Kasumi-1 (cell line): ENCODE data around the gene SMARCD3.

Experiments used
- DNase-seq, 2 experiments: peaks; one replicate each; lab custom pipeline; 2025; lab: John Stamatoyannopoulos, UW

The SMARCD3 gene

DNA sequence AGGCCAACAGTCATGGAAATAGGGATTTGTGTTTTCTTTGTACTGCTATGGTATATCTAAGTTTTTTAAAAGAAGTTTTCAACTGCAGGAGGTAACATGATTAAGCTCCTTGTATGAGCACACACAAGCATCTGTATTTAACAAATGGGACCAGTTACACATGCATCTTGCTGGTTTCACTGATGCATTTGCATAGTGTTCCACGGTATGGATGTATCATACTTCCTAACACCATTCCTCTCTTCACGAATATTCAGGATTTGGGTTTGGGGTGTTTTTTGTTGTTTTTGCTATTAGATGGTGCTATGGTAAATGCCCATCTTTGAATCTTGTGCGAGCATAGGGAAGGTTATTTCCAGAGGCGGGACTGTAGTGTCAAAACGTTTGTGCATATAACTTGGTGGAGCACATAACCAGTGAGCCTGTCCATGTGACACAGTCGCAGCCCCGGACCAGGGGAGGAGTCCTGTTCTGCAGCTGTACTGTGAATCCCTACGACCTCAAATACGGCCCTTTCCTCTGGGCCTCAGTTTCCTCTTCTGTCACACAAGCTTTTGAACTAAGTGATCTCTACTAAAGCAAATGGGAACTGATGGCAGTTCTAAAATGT is 40.1 kb downstream of the SMARCD3 start:
- DNase-seq = no peak

DNA sequence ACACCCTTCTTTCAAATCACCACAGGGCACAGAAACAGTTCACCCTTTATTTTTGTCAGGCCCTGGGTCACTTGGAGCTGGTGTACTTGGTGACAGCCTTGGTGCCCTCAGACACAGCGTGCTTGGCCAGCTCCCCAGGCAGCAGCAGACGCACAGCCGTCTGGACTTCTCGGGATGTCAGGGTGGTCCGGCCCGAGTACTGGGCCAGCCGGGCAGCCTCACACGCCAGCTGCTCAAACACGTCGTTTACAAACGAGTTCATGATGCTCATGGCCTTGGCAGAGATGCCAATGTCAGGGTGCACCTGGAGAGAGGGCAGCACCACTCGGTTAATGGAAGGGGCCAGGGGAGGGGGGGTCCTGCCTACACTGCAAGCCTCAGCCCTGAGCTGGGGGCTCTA is 40.7 kb downstream of the SMARCD3 start:
- DNase-seq = no peak

DNA sequence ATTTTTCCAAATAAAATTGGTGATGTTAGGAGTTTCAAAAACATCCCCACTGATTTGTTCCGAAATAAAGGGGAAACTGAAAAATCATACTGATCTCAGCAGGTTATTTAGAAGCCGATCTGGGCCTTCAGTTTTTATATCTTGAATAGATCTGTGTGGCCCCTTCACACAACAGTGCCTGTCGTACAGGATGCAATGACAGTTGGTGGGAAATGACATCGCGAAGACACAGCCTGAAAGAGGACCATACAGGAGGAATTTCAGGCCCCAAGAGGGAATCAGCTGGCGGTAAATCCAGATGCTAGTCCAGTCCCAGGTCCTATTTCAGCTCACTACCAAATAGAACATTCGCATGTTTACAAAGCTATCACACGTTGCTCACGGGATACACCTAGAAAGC is 41.2 kb downstream of the SMARCD3 start:
- DNase-seq = no peak

DNA sequence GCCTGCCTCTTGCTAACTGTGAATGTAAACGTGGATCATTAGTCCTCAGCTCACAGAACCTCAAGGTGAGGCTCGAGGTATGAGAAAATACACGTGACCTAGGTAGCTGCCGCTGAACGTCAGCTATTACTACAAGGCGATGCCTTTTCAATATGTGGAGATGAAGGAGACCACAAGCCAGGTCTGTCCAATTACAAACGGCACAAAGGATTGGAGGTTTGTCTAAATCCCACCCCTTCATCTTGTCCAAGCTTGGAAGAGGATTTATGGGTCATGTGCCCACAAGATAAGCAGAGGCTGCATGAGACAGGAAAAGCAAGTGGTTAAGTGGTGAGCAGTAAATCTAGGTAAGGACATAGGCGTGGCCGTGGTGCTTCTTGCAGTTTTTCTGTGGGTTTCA is 41.6 kb downstream of the SMARCD3 start:
- no peak for DNase-seq

DNA sequence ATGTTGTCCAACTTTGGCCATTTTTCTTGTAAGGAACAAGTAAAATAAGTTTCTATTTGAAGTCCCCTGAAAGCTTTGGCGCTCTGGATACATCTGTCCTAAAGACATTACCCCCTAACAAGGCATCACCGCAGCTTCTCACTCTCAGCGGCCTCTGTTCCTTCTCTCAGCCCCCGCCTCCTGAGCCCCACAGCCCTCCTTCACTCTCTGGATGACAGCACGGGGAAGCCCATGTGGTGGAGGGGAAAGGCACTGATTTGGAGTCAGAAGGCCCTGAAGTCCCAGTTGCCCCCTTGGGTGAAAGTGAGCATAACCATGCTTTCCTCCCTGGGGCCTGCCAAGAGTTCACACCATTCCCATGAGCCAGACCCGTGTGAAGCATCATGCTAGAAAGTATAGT is 42.8 kb downstream of the SMARCD3 start:
- no peak for DNase-seq

DNA sequence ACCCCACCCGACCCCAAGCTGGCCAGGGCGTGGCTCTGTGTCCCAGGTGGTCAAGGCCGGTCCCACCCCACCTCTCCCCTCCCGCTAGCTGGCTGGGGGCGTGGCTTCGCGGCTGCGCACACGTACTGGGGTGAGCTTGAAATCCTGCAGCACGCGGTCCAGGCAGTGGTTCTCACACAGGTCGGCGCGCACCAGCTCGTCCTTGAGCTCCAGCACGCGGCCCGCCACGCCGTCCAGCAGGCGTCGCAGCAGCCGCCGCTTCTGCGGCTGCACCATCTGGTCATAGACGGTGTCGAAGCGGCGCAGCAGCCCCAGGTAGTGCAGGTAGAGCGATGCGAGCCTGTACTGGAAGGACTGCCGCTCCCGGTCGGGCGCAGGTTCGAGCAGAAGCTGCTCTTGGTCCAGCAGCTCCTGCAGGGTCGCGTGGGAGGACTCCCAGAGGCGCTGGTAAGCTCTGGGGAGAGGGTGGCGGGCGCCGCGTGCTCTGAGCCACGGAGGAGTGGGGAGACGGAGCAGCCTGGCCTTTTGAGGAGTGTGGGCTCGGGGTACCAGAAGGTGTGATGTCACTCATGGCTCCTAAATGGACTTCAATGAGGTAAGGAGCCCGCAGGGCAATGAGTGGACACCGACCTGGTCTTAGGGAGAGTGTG is 44.0 kb downstream of the SMARCD3 start:
- DNase-seq = no peak

DNA sequence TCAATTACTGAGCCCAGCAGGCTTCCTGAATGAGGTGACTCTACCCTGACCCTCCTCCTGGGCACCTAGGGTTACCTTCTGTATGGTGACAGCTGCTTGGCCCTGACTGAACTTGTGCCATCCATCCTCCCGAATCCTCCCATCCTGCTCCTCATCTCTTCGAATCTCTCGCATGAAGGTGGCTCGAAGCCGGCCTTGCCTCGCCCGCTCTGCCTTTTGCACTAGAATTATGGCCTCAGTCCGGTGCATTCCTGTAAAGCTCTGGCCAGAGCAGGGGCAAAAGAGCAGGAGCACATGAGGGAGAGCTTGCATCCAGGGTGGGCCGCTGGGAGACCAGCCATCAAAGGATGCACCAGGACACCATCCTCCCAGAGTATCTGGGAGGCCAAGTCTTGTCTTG is 45.7 kb downstream of the SMARCD3 start:
- no peak for DNase-seq

DNA sequence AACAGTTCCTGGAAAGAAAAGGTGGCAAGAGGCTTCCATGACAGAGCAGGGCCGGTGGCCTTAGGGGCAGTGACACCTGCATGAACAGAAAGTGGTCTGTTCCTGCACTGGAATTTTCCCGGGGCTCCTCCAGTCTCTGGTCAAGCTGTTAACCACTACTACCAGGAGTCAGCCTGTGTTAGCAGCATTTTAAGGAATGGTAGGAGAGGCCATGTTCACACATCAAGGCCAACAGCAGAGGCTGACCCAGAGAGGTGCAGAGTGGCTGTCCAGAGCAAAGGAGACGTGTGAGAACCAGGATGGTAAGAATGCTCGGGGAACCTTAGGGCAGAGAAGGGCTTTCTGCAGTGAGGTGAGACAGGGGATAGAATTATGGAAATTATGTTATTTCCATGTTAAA is 46.7 kb downstream of the SMARCD3 start:
- DNase-seq = no peak

DNA sequence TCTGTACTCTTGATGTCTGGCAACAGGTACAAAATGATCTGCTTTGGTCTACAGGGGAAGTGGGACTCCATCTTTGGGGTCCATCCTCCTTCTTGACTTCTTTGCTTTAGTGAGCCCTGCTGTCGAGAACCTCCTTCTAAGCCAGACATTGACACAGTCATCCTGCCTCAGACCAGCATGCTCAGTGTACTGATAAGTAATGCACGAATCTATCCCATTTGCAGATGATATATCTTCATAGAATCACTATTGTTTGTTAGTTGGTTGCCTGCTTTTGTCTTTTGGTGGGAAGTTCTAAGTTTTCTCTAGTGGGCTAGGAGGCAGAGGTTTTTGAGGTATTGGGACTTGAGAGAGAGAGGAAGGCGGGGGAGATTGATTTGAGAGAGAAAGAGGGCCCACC is 47.1 kb downstream of the SMARCD3 start:
- DNase-seq = no peak

DNA sequence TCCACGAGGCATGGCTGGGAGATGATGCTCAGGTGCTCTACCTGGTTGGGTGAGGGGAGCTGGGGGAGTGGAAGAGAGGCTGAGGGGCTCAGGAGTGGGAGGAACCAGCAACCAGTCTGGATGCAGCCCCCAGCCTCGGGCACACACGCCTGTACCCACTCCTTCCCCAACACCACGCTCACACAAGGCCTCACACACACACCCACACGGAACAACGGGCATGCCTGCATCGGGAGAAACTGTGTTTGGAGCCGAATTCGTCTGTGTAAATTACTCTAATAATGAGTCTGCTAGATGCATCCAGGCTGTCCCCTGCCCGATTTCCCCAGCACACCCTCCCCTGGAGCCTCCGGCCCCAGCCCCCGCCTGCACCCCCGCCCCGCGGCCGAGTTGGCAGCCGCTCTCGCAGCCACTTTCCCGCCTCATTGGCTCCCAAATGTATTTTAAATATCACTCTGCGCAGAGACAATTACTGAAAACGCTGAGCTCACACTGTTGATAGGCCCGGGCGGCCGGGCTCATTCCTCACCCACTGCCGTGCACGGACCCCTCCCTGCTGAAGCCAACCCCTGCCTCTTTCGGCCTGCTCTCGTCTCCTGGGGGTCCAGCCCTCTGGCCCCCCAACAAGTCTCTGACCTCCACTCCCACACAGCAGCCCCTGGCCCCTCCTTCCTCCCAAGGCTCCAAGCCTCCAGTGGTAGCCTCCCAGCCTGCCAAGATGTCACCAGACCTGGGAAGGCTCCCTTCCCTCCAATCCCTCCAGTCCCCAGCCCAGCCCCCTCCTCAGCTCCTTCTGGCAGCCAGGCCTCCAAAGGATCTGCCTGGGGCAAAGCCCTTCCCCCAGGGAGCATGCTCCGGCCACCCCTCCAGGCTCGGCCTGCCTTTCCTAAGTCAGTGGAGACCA is 49.3 kb downstream of the SMARCD3 start:
- no peak for DNase-seq

DNA sequence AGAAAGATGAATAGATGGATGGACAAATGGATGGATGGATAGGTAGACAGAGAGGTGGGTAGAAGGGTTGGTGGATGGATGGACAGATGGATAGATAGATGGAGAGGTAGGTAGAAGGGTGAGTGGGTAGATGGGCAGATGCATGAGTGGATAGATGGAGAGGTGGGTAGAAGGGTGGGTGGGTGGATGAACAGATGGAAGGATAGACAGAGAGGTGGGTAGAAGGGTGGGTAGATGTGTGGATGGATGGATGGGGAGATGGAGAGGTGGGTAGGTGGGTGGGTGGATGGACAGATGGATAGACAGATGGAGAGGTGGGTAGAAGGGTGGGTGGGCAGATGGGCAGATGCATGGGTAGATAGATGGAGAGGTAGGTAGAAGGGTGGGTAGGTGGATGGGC is 50.6 kb downstream of the SMARCD3 start:
- no peak for DNase-seq

DNA sequence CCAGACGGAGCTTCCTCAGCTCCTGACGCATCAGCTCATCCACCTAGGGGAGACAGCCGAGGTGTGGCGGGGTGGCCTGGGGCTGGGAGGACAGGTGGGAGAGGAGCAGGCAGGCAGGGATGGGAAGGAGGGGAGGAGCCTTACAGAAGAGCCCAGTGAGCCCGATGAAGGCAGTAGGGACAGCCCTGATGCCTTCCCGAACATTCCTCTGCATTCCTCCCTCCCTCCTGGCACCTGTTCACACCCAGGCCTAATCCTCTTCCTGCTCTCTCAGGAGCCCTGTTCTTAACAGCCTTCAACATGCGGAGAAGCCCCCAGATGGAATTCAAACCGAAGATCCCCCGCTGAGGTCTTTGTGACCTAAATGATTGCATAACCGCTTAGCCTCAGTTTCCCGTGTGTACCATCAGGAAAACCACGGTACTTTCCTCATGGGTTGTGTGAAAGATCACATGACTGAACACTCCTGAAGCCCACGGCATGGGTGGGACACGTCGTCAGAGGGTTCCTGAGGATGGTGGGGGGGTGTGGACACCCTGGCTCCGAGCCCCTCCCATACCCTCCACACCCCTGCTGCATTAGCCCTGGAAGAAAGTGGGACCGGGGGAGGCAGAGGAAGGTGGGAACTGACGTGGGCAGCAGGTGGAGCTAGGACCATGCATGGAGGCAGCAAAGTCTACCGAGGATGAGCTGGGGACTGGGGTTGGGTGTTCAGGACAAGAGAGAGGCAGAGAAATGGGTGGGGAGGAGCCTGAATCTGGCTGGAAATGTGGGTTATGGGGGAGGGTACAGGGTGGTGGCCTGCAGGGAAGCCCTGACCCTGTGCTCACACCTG is 52.7 kb downstream of the SMARCD3 start:
- DNase-seq = no peak

DNA sequence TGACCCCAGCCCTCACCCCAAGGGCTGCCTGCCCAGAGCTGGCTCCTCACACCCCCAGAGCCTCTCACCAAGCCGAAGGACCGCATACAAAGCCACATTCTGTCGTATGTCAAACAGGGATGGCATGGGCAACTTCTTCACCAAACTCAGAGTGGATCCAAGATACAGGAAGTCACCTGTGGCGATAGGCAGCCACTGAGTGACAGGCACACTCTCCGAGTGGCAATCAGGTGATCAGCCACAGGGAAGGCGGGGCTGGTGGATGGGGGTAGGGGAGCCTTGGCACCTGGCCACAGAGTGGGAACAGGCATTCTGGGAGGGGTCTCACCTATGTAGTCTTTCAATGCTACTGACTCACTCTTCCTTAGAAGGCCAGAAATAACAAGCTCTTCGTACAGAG is 54.3 kb downstream of the SMARCD3 start:
- no peak for DNase-seq

DNA sequence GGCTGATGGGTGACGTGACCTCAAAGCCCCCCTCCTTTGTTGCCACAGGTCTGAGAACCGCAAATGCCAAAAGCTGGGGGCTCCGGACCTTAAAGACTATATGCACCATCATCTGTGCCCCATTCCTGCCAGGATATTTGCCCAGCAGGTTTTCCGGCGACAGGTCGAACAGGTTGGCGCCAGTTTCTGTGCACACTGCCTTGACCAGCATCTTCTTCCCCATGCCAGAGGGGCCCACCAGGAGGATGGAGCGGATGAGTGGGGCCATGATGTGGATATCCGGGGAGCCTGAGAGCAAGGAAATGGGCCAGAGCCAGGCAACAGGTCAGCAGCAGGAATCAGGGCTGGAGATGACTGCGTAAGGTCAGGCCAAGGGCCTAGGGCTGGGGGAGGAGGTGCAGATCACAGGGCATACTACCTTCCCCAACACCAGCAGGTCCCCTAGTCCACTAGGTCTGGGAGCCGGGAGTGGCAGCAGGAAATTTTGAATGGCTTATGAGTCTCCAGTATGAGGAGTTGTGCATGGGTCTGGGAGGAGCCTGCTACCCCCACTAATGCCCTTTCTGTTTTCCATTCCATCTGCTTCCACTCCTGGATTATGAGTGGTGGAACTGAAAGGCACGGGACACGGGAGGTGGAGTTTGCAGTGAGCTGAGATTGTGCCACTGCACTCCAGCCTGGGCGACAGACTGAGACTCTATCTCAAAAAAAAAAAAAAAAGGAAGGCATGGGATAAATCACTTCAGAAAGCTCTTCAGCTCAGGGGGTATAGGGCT is 55.1 kb downstream of the SMARCD3 start:
- no peak for DNase-seq

DNA sequence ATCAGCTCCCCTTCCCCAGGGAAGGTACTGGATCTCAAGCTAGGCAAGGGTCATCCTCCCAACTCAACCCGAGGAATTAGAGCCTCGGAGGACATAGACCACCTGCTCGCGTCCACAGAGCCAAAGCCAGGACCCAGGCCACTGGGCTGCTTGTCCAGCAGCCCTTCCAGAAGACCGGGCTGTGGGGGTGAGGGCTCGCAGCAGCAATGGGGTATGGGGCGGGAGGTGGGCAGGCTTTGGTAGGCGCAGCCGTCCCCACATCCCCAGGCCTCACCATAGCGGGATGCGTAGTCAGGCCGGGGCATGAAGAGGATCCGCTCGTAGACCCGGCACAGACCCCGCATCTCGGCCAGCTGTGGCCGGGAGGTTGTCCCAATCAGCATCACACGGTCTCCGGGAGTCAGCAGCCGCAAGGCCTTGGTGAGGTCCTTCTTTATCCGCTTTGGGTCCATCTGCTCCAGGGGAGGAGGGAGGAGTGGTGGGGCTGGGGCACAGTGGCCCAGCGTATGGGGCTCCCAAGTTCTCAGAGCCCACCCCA is 56.4 kb downstream of the SMARCD3 start:
- no peak for DNase-seq

DNA sequence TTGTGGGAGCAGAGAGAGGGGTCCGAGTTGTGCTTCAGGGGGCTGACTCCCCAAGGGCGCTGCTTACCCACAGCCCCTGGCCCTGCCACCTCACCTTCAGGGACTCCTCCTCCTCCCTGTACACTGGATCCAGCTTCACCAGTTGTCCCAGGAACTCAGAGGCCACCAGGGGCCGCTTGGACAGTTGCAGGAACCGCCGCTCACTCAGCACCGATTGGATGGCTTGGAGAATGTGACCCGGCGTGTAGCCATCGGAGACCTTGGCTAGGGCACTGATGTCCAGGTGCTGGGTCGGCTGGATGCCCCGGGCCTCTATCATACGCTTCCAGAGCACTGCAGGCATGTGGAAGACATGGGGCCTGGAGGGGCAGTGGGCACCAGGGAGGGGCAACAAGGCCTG is 57.0 kb downstream of the SMARCD3 start:
- no peak for DNase-seq

DNA sequence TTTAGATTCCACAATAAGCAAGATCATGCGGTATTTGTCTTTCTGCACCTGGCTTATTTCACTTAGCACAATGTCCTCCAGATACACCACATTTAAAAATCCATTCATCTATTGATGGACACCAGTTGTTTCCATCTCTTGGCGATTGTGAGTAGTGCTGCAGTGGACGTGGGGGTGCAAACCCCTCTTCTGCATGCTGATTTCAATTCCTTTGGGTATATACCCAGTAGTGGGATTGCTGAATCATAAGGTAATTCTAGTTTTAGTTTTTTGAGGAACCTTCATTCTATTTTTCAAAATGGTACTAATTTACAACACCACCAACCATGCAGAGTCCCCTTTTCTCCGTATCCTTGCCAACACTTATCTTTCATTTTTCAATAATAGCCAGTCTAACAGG is 59.5 kb downstream of the SMARCD3 start:
- no peak for DNase-seq
